Right forelimb (tissue), 1 donor: Measurements from ENCODE around the gene TMEM167B.
"Not testable (repeated sequence)": the region's sequence is repeated elsewhere in the genome, so short reads cannot be mapped to it uniquely, and the experiment has no call there.

ENCODE experiments used
- DNase-seq: peaks from one replicate; pipeline ENCODE4 v3.0.0-alpha.2; 2018

TMEM167B gene

GRCh38 chr1:109114342-109114674 is 23.7 kb downstream of the TMEM167B start:
- DNase-seq = no peak

GRCh38 chr1:109115685-109116084 is 25.1 kb downstream of the TMEM167B start:
- DNase-seq = no peak

DNA sequence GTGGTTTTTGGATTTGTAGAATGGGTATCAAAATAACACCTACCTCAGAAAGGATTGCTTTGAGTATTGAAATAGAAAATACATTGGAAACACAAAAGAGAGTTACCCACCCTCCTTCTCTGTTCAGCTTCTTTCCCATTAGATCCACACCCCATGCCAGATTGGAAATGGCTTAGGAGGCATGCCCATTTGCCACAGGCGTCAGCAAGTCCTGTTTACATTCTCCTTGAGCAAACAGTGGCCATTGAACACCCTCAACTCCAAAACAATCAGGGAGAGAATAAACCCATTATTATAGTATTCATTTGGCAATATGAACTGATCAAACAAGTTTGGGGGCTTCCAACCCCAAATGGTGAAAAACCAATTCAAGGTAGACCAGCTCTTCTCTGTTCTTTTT is 25.7 kb downstream of the TMEM167B start:
- DNase-seq = no peak

DNA sequence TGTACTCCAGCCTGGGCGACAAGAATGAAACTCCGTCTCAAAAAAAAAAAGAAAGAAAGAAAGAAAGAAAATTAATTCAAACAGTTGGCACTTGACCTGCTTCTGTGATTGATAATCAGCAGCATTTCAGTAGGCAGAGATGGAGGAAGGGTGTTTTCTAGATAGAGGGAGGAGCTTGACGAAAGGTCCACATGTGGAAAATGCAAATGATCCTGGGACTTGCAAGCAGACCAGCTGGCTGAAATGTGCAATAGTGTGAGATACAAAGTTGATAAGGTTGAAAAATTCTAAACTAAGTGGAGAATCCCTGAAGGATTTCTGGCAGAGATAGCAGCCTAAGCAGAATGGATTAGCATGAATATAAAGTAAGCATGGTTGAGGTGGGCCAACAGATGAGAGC is 27.5 kb downstream of the TMEM167B start:
- DNase-seq = no peak

DNA sequence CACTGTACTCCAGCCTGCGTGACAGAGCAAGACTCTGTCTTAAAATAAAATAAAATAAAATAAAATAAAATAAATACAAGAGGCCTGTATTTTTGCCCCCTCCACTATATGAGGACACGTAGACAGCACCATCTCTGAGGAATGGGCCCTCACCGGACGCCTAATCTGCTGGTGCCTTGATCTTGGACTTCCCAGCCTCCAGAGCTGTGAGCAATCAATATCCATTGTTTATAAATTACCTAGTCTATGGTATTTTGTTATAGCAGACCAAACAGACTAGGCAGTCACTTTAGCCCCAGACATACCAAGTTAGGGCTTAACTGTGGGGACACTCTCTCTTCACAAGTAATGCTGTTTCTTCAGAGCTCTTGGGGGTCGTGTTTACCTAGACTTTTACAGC is 29.8 kb downstream of the TMEM167B start:
- DNase-seq = no peak

DNA sequence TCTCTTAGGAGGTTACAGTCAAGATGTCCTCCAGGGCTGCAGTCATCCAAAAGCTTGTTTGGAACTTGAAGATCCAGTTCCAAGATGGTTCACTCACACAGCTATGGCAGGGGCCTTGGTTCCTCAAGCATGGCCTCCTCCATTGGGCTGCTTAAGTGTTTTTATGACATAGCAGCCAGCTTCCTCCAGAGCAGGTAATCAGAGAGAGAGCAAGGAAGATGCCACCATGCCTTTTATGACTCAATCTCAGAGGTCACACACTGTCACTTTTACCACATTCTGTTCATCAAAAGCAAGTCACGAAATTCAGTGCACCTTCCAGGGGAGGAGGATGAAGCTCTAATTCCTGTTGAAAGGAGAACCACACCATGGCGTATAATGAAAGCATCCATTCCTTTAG is 40.5 kb downstream of the TMEM167B start:
- no peak for DNase-seq

DNA sequence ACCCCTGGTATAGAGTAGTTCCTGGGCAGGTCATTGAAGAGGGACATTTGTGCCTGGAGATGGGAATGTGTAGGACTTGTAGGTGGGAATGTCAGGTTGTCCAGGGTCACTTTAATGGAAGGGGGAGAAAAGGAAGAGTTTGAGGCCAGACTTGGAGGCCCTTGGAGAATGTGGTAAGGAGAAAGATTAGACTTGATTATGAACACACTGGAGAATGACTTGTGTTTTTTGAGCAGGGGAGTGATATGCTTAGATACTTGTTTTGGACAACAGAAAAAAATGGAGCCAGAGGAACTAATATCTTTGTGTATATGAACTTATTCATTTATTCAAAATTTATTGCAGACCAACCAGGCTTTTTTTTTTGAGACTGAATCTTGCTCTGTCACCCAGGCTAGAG is 41.2 kb downstream of the TMEM167B start:
- no peak for DNase-seq

- no peak for DNase-seq
These were observed 42.6 kb downstream of the TMEM167B start for GRCh38 chr1:109133002-109133706.

- no peak for DNase-seq
These were observed 43.3 kb downstream of the TMEM167B start for GRCh38 chr1:109133815-109134214.

DNA sequence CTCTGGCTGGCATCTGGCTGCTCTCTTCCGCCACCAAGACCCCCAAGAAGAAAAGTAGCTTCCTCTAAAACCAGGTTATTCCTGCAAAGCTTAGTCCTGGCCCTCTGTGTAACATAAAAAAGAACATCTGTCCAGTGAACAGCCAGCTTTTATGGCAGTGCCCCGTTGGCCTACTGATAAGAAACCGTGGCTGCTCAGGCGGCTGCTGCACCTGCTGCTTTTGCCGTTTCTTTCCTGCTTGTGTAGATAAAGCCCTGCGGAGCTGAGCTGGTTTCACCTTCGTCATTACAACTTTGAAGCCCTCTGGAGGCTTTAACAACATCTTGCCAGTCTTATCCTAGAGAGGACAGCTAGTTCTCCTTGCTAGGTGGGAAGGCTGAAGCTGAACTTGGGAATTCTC is 43.9 kb downstream of the TMEM167B start:
- no peak for DNase-seq

- DNase-seq = no peak
These were observed 45.4 kb downstream of the TMEM167B start for GRCh38 chr1:109135940-109136339.

DNA sequence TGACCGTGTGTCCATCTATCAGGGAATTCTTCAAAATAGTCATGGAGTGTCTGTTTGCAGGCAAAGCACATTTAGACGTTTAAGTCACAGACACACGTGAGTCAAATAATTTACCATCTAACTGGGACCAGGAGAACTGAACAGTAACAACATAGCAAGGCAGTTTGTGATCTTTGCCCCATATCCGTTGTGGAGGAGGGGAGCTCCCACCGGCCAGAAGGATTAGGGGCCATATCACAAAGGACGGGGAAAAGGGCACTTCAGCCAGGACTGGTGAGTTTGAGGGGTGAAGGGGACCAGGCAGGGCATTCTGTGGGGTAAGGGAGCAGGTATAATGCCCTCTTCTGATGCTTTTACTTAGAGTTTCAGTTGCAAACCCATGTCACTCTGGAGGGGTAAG is 46.2 kb downstream of the TMEM167B start:
- DNase-seq = no peak

DNA sequence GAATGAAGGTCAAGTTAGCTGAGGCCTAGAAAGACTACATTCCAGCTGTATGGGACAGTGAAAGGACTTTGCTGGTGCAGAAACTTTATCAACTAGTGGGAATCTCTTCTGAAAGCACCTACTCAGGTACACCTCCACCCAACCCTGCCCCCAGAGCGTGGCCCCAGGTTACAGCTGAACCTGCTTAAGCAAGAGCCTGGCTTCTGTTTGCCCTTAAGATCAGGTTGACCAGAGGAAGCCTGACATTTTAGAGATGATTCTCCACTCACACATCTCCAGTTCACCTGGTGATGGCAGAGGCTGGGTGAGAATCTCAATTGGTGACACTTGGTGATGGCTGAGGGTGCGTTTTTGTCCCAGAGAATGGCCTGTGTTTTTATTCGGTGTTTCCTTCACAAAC is 47.4 kb downstream of the TMEM167B start:
- DNase-seq = no peak

DNA sequence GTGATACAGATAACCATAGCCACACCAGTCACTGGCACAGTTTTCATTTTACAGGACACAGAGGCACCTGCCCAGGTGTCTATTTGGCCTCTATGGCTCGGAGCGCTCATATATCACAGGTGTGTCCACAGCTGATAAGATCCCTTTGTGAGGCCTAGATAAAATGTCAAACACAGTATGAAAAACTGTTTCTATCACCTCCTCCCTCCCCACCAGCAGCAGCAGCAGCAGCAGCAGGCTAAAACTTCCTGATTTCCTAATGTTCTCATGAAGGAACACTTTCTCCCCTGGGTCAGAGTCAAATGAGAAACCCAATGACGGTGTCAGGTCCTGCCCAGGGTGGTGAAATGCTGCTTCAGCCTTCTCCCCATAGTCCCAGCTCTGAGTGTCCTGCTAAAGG is 47.8 kb downstream of the TMEM167B start:
- no peak for DNase-seq

DNA sequence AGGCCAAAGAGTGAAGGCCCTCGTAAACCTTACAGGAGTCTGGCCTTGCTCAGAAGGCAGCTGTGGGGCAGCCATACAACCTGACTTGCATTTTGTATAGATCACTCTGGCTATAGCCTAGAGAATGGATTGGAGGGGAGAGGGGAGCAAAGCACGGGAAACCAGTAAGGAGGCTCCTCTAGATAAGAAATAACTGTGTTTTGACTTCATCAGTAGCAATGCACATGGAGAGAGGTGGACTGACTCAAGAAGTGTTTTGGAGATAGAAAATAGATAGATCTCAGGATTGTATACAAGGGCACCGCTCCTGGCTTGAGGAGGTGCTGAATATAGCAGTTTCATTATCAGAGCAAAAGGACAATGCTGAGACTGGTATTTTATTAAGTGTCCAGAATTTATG is 49.8 kb downstream of the TMEM167B start:
- DNase-seq = no peak

DNA sequence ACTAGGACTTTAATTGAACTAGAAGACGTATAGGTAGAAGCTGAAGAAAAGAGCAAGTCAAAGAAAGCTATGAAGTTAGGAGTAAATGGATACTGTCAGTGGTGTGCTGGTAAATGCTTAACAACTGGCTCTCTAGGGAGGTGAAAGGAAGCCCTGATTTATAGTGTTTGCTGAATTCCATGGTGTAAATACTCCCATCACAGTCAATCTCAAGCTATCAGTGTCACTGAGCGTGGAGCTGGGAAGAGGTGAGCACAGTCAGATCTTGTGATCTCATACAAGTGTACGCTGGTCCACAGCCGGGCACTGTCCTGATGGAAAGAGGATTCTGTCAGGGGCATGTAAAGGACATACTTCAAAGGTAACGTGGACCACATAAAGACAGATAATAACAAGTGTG is 51.7 kb downstream of the TMEM167B start:
- no peak for DNase-seq

DNA sequence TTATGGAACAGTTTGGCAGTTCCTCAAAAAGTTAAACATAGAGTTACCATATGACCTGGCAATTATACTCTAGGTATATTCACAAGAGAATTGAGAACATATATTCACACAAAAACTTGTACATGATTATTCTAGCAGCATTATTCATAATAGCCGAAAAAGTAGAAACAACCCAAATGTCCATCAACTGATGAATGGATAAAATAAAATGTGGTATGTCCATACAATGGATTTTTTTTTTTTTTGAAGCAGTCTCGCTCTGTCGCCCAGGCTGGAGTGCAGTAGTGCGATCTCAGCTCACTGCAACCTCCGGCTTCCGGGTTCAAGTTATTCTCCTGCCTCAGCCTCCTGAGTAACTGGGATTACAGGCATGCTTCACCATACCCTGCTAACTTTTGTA is 52.2 kb downstream of the TMEM167B start:
- not testable (repeated sequence) for DNase-seq
